ENCODE results near the gene HSDL1.

- no peak for TF ChIP-seq POLR2AphosphoS5 (IDR thresholded peaks at IDR 0.05; ENCODE audit: low read depth, low read length)
- no peak for TF ChIP-seq SPI1 (IDR thresholded peaks at IDR 0.05; ENCODE audit: low read depth, low read length)
- no peak for TF ChIP-seq POLR2A (IDR thresholded peaks at IDR 0.05; ENCODE audit: low read depth, low read length)
- TF ChIP-seq TAF1 (IDR thresholded peaks at IDR 0.05; ENCODE audit: low read depth, low read length) = no peak
Measured at GRCh38 chr16:84183572-84183875, 38.5 kb upstream of the HSDL1 start.

All from GM12891 (cell line).